H4 (cell line): ENCODE results near the gene PCSK4. TPM values are rescaled to one million over a fixed set of nuclear protein-coding genes. Genes with fewer than 3 reads are reported as not detected.
A peak's percentile ranks its signal among the peaks of the same experiment; 100 is the strongest.
"Not testable (repeated sequence)": the region's sequence is repeated elsewhere in the genome, so short reads cannot be mapped to it uniquely, and the experiment has no call there.

Experiments used
- DNase-seq: peaks from one replicate; pipeline ENCODE4 v3.0.0-alpha.2; 2015; ENCODE audit warnings: low spot score
- total RNA-seq: library from RNA; depleted of rRNA; stranded (reverse); fragments of >200 nt; shearing (Covaris generic); gene quantifications from 2 replicates; pipeline ENCODE4 v1.2.3, GENCODE V29; 2014

The PCSK4 gene
- total RNA-seq, 1 experiment from 2014 or later, result 0.31 TPM

GRCh38 chr19:1453525-1454364 is 36.4 kb downstream of the PCSK4 start:
- peak; percentile 65 for DNase-seq

DNA sequence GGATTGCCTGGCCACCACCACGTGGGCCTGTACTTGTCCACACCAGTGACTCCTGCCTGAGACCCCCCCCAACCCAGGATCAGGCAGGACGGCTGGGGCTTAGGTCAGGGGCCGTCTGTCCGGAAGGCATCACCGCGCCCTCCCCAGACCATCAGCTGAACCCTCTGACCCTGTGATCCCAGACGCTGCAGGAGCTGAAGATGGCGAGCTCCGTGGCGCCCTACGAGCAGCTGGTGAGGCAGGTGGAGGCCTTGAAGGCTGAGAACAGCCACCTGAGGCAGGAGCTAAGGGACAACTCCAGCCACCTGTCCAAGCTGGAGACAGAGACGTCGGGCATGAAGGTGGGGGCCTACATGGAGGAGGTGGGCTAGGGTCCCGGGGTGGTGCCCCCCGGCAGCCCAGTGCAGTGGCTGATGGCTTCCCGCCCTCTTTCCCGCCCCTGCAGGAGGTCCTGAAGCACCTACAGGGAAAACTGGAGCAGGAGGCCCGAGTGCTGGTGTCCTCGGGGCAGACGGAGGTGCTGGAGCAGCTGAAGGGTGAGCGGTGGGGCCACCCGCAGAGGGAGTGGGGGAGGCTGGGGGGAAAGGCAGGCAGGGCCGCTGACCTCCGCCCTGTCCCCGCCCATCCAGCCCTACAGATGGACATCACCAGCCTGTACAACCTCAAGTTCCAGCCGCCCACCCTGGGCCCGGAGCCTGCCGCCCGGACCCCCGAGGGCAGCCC is 37.2 kb downstream of the PCSK4 start:
- no peak for DNase-seq

- DNase-seq, result no peak
Observed at GRCh38 chr19:1451916-1452801, 38.0 kb downstream of the PCSK4 start.

DNA sequence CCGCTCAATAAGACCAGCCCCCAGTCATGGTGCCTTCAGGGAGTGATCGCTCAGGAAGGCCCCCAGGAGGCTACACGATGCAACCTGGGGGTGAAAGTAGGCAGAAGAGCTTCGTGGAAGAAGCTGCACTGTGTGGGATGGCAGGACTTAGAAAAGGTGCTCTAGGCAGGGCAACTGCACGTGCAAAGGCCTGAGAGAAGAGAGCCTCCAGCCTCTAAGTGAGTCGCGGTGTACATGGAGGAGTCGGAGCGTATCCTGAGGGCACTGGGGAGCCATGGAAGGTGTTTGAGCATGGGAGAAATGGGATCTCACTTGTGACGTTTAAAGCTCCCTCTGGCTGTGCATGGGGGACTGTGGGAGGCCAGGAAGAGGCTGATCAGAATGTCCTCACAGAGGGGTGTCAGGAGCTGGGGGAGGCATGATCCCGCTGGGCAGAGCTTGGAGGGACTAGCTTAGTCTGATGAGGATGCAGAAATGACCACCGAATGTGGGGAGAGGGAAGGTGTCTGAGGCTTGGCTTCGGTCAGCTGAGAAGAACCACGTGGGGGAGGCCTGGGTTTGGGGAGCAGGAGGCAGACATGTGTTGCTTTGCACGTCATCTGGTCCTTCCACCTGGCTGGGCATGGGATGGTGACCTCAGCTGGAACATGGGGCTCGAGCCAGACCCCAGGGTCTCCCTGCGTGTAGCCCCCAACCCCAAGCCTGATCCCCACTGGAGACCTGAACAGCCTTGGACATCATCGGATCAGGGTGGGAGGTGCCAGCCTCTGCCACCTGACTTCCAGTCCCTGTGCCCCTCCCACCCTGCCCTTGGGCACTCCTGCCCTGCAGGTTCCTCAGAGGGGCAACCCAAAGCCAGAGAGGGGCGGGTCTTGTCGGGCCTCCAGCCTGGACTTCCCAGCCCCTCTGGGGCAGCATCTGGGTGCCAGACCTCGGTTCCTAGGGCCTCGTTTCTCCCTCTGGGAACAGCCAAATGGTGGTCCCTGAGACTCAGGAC is 39.1 kb downstream of the PCSK4 start:
- no peak for DNase-seq

- DNase-seq, result peak; percentile 38
Observed at GRCh38 chr19:1449467-1450442, 40.4 kb downstream of the PCSK4 start, which contains the start of gene APC2. TSS of gene APC2 (plus strand) at chr19:1450121. CDS start at chr19:1453002, 2,881 bp downstream.

- no peak for DNase-seq
Observed at GRCh38 chr19:1447944-1448343, 42.2 kb downstream of the PCSK4 start.

GRCh38 chr19:1447504-1447903 is 42.6 kb downstream of the PCSK4 start:
- no peak for DNase-seq

- DNase-seq, result no peak
Observed at GRCh38 chr19:1446713-1447481, 43.3 kb downstream of the PCSK4 start.

DNA sequence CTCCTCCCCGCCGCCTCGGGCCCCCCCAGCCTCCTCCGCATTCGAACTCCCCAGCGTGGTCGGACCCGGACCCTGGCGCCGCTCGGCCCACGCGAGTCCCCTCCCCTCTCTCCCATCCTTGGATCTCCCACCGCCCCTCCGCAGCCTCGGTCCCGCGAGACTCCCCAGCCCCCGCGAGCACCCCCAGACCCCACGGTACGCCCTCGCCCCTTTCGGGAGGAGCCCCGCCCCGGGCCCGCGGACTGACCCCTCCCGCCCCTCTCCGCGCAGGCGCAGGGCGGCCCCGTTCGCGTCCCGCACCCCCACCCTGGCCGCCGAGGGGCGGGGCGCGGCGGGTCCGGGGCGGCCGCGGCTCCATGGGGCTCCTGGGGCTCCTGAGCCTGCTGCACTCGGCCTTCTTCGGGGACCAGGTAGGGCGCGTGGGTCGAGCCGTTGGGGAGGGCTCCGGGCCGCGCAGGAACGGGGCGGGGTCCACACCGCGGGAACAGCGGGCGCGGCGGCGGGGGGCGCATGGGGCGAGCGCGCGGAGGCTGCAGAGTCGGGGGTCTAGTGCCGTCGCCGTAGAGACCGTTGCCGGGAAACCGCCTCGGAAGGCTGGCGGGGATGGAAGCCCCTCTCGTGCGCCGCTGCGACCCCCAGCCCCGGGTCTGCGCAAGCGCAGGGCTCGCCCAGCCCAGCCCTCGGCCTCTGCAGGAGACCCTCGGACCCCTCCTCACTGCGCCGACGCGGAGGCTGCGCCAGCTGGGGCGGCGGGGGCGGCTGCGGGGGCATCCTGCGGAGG is 44.0 kb downstream of the PCSK4 start:
- no peak for DNase-seq

- no peak for DNase-seq
Observed at GRCh38 chr19:1445185-1445931, 44.8 kb downstream of the PCSK4 start.

DNA sequence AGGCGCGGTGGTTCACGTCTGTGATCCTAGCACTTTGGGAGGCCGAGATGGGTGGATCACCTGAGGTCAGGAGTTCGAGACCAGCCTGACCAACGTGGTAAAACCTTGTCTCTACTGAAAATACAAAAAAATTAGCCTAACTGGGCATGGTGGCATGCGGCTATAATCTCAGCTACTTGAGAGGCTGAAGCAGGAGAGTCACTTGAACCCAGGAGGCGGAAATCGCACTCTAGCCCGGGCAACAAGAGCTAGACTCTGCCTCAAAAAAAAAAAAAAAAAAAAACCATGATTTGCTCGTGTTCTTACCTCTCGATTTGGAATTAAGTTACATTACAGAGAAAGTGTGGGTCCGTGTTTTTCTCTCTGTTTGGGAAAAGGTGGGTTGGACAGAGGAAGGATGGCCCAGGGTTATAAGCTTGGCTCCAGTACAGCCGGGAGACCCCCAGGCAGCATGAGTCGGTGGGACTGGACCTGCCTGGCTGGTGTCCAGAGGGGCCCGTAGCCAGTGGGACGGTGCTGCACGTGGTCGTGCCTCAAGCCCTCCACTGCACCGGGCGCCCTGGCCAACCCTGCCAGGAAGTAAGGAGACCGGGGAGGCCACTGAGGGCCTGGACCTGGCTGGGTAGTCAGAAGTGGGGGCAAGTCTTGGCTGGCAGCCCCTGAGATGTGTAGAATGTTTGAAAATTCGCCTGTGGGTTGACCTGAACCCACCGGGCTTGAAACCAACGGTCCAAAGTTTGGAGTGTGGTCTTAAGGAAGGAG is 48.3 kb downstream of the PCSK4 start:
- DNase-seq, result no peak

GRCh38 chr19:1441022-1441426 is 49.1 kb downstream of the PCSK4 start:
- DNase-seq, result no peak

- DNase-seq, result no peak
Observed at GRCh38 chr19:1440418-1440801, 49.7 kb downstream of the PCSK4 start.

- DNase-seq, result not testable (repeated sequence)
Observed at GRCh38 chr19:1439525-1440417, 50.4 kb downstream of the PCSK4 start.

GRCh38 chr19:1438933-1439354 is 51.2 kb downstream of the PCSK4 start:
- no peak for DNase-seq
